GDM1 (cell line): ENCODE results near the gene SLF2.
"Not testable (repeated sequence)": the region's sequence is repeated elsewhere in the genome, so short reads cannot be mapped to it uniquely, and the experiment has no call there.

Experiments
- DNase-seq: peaks from one replicate; lab custom pipeline; 2025; lab: John Stamatoyannopoulos, UW

Gene SLF2

DNA sequence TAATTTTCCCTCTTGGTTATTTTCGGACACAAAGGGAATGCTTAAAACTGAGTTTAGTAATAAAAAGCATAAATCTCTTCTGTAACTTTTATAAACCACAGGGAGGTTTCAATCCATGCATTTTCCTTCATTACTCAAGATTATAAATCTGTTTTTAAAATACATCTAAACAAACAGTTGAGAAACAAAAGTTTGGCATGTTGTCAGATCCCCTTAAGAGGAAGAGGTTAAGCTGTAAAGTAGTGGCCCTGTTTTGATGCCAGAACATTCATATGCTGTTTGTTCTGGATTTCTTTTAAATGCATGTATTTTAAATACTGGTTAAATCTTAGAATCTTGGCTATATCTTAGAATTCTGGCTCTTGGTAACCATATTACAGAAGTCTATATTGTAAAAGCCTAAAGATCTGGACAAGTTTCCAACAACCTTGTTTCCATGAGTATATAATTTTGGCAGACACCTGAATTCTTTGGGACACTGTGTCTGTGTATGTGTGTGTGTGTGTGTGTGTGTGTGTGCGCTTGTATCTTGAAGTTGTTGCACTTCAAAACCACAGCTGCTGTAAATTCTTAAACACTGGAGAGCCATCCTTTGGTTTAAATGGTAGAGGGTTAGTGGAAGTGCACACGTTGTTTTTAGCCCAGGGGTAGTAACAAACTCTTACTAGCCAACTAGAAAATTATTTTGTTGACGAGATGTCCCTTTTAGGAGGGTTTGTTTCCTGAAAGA, 49.8 kb downstream of the SLF2 start:
- DNase-seq: no peak

DNA sequence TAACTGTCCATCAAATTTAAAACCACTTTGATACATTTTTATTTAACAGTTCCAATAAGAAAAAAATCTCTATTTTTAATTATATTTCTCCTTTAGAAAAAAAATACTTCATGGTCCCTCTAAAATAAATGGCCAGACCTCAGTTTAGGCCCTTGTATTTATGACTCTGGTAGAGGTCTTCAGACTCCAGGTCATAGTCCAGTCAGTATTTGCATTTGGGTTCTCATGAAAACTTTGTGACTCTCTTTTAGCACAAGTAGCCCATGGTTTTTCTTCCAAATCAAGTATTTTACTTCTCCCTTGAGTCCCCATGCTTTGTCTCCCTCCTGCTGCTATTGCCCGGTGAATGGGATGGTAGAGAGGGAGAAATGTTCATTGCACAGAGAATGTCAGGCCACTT, 51.1 kb downstream of the SLF2 start:
- DNase-seq: no peak

DNA sequence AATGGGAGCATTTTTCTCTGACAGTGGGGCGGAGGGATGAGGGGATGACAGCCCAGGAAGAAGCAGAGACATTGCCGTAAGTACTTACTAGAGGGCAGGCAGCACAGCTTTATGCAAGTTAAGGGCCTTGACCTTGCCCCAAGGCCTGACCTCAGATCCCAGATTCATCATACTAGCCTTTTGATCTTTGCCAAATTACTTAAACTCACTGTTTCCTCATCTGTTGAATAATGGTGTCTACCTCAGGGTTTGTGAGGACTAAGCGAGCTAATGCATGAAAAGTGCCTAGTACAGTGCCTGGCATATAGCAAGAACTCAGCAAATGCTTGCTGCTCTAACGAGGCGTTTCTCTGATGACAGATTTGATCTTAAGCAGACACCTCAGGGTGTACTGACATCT, 53.1 kb downstream of the SLF2 start:
- no peak for DNase-seq

DNA sequence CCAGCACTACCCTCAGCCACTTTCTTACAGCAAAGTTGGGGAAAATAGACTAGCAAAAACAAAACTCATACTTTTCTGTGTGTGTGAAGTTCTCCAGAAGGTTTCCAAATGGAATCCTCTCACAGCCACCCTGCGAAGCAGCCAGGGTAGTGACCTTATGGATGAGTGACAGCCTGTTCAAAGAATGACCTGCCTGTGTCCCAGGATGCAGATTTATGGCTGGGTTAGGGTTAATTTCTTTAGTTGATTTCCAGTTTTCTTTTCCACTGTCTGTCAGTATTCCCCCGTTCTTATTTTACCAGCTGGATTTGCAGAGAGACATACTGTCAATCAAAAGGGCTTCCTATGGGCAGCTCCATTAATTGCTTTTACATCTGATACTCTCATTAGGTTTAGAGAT, 54.1 kb downstream of the SLF2 start:
- DNase-seq: no peak

DNA sequence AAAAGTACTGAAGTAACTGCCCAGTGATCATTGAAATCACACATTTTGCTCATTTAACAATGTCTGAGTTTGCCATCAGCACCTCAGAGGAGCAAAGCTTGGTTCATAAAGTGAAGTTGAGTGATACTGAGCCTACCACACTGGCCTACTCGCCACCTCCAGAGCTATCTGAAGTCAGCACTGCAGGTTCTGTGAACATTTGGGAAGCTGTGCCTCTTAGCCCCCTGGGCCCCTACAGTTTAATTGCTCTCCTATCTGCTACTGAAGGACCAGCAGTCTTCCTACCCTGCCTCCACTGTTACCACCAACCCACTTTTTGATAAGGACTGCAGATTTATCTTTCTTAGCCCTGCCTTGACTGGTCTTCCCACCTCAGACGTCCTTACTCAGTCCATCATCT, 54.6 kb downstream of the SLF2 start:
- no peak for DNase-seq

DNA sequence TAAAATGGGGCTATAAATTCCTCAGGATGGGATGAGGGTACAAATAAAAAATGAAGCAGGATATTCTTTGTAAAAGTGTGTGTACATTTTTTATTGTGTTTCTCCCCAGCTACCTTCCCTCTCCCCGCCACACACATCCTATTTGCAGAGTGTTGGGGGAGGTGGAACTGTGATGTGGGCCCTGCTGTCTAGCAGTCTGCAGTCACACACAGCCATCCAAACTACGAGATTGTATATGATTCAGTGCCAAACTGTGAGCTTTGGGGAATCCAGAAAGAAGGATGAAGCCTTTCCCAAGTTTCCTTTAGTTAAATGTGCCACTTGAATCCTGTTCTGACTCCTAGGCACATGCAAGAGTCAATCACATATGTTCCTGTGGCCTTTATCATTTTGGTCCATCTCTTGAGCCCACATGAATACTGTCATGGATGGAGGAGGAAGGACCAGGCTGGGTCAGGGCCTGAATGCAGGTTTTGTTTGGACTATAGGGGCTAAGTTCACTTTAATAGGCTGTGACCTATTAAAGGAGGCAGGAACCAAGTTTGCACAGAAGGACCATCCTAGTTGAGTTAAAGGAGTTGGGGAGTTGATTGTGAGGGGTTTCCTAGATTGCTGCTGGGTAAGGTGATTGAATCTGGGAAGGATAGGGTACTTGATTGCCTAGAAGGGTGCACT, 55.4 kb downstream of the SLF2 start:
- no peak for DNase-seq

DNA sequence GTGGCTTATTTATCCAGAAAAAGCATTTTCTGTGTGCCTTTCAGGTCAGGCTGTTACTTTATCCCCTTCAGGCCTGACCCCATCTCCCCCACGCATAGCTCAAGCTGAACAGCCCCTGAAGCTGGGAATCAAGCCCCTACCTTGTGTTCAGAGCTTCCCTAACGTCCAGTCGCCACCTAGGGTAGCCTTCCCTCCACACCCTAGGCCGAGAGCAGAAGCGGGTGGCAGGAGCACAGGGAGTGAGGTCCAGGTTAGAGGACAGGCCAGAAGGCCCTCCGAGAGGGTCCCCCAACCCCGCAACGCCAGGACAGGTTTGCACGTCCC, 56.1 kb downstream of the SLF2 start:
- DNase-seq: no peak

DNA sequence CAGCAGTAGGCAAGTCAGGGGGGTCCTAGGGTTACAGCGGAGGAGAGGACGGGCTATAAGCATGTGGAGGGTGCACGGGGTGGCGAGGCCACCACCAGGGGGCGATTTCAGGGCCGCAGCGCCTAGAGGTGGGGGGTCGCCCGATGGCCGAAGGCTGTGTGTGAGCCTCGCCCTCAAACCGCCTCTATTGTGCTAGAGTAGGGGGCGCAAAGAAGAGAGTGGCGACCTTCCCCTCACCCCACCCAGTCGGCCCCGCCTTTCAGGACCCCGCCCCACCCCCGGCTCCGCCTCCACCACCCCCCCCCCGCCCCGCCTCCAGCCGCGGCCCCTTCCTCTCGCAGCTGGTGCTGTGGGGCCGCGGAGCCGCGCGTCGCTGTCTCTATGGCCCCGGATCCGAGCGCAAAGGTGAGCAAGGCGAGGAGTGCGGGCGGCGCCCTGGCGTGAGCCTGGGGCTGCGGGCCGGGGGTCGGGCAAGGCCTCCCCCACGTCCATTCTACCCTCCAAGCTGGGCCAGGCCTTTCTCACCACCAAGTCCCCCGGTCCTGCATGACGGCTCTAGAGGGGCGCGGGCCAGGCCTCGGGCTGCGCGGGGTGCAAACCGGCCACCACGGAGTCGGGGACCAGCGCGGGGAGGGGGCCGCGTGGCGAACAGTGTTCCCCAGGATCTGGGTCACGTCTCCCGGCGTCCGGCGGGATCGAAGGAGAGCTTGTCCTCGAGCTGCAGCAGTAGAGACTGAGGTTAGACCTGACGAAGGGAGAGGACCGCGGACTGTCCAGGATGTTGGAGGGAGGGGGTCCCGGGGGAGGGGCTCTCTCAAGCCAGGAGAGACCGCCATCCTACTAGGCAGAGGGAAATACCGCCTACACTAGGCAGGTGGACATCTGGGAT, 56.7 kb downstream of the SLF2 start, which contains the start of gene SEMA4G:
Gene SEMA4G, plus strand, starts transcription at position 318 of the 889 bp plus-strand sequence. CDS start 3,409 bp downstream, outside the sequence.
- DNase-seq: no peak

DNA sequence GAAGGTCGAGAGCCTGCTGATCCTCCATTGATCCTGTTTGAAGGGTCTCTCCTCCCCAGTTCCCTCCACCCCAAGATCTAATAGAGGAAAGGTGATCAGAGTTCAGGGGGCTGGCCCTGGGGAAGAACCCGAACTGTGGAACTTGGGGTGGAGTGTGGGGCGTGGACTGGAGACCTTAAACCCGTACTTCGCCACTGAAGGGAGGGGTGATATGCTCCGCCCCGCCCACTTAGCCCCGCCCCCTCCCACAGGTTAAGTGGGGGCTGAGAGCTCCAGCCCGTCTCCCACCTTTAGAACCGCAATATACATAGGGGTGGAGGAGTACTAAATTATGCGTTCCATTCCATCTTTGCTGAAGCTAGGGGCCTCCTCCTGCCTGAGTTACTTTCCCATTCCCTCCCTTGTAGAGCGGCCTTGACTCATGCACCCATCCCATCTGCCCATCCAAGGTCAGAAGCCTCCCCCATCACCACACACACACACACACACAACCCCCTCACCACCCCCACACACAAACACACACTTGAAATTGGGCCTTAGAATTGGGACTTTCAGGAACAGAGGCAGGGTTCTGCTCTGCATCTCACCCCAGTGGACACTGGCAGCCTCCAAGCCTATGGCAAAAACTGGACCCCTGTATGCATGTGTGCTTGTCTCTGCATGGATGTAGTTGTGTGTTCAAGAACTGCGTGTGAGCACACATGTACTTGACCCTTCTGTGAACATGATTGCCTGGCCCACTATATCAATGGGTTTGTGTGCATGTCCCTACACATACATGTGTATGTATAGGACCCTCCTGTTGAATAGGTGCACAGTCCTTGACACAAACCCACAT, 57.5 kb downstream of the SLF2 start:
- no peak for DNase-seq

DNA sequence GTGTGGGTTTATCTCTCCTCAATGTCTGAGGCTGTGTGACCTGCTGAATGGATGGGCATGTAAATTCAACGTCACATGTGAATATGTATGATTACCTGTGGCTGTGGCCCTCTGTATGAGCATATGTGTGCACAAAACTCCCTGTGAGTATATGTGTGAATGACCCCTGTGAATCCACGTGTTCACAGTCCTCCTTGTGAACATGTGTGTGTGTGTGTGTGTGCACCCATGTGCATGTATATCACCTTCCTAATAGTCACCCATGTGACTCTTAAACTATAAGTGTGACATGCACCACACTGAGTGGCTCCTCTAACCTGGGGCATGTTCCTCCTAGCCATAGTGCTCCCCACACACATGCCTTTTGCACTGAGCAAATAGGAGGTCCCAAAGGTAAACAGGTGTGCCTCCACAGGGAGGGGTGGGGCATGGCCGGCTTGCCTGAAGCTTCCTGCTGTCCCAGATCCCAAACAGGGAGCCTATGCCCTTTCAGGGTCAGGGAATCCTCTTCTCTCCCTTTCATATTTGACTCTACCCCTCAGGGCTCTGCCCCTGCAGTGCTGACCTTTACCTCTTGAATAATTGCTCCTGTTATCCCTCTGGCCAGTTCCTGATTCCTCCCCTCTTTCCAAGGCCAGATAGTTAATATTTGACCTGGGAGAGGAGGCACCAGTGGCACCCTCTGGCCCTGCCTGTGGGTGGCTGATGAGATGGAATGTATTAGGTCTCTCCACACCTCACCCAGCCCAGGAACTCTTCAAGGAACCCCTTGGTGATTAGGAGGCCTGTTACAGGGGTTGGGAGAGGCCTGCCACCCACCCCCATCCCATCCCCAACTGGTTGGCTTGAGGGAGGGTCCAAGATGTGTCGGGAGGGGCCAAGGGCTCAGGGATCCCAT, 58.4 kb downstream of the SLF2 start:
- DNase-seq: no peak

DNA sequence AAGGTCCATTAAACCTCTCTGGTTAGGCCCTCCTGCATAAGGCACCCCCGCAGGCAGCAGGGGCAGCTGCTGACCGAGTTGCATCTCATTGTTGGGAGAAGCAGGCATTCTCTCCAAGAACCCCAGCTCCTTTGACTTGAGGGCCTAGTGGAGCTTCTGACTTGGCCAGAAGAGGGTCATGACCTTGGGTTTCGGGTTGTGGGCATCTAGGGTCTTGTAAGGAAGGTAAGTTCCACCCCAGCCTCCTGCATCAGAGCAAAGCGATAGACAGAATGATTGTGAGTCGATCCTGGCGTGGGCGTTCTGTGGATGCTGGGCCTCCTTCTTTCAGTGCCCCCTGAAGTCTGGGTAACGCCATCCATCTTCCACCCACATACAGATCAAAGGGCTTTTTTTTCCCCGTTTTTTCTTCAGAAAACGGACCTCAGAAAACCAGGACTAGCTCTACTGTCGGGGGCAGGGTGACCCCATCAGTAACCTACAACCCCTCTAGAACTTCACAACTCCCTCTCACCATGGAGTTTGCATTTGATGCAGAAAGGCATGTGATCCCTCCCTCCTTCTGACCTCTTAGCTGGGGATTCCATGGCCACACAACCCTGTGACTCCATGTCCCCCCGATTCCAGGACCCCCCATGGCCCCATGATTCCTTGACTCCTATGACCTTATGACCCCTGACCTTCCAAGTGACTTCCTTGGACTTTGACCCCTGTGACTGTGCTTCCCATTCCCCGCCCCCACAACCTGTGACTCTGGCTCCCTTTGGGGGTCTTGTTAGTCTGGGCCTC, 59.5 kb downstream of the SLF2 start:
- DNase-seq: no peak

DNA sequence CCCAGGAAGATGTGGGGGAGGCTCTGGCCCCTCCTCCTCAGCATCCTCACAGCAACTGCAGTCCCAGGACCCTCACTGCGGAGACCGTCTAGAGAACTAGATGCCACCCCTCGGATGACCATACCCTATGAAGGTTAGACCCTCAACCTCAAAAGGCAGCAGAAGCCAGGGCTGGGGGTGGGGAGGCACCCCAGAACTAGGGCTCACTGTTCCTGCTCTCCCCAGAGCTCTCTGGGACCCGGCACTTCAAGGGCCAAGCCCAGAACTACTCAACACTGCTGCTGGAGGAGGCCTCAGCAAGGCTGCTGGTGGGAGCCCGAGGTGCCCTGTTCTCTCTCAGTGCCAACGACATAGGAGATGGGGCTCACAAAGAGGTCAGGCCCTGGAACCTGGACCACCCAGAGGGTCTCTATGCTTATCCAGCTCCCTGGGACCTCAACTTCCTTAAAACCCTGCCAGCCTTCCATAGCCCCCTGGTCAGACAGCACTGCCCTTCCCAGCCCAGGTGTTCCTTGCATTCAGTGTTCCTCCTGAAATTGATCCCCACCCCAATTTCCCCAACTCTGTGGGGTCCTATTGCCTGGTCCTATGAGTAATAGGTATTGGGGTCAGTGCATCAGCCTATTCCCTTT, 60.3 kb downstream of the SLF2 start:
- DNase-seq: no peak

DNA sequence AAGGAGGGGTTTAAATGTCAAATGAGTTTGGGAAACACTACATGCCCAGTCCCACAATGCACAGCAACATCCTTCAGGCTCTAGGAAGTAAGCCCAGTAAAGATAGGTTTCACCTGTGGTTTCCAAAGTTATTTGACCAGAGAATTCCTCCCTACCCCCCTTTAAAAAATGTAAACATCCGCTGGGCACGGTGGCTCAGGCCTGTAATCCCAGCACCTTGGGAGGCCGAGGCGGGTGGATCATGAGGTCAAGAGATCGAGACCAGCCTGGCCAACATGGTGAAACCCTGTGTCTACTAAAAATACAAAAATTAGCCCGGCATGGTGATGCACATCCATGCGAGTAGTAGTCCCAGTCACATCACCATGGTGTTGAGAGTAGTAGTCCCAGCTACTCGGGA, 62.6 kb downstream of the SLF2 start:
- DNase-seq: not testable (repeated sequence)

DNA sequence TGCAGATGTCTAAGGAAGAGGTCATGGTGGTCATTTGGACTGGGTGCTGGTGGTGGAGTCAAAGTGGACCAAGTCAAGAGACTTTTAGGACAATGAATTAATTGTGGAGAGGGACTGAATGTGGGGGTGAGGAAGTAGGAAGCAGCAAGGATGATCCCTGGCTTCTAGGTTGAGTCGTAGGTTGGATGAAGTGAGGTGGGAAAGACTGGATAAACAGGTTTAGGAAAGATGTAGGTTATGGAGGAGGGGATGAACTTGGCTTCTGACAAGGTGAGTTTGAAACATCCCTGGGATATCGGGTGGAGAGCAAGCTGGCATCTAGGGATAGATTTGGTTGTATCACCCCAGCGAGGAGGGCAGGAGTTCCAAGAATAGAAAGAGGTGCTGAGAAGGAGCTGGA, 64.1 kb downstream of the SLF2 start:
- no peak for DNase-seq

DNA sequence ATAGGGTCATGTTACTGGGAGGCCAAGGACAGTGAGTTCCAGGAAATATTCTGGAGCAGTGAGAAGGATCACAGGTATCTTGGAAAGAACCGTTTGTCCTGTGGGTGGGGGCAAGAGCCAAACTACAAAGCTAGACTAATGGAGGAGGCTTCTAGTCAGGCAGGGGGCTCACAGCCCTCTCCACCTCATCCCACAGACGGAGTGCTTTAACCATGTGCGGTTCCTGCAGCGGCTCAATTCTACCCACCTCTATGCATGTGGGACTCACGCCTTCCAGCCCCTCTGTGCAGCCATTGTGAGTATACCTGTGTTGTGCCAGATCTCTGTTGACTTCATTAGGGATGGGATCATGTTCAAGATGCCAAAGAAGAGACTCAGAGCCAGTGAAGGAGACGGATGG, 64.7 kb downstream of the SLF2 start:
- DNase-seq: no peak

DNA sequence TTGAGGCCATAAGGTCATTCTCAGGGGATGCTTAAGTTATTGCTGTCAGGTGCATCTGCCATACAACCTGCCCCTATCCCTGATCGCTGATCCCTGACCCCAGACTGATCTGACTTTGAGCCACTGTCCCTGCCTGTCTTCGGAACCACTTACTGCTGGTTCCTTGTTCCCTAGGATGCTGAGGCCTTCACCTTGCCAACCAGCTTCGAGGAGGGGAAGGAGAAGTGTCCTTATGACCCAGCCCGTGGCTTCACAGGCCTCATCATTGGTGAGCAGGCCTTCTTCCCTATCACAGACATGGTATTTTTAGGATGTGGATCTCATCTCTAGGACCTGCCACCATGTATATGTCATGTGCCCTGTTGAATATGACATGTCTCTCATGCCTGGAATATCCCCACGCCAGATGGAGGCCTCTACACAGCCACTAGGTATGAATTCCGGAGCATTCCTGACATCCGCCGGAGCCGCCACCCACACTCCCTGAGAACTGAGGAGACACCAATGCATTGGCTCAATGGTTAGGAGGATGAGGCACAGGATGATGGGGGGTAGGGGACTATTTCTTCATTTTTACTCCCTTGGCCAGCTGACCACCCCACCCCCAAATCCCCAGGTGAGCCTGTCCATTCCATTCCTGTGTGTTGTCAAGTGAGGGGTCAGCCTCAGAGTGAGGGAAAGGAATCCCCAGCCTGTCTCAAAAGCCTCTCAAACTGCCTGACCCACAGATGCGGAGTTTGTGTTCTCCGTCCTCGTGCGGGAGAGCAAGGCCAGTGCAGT, 65.5 kb downstream of the SLF2 start:
- no peak for DNase-seq

DNA sequence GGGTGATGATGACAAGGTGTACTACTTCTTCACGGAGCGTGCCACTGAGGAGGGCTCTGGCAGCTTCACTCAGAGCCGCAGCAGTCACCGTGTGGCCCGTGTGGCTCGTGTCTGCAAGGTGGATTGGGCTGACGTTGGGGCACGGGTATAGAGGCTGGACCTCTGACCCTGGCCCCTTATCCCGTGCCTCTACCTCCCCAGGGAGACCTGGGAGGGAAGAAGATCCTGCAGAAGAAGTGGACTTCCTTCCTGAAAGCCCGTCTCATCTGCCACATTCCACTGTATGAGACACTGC, 66.1 kb downstream of the SLF2 start:
- no peak for DNase-seq

DNA sequence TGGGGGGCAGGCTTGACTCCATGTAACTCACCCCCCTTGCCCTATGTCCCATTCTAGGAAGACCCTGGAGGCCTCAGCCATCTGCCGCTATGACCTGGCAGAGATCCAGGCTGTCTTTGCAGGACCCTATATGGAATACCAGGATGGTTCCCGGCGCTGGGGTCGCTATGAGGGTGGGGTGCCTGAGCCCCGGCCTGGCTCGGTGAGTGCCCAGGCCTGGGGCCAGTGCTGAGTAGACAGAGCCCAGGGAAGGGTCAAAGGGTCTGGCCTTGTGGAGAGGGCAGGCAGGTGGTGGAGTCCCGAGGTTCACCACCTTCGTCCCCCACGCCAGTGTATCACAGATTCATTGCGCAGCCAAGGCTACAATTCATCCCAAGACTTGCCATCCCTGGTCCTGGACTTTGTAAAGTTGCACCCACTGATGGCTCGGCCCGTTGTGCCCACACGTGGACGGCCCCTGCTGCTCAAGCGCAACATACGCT, 67.1 kb downstream of the SLF2 start:
- DNase-seq: no peak

DNA sequence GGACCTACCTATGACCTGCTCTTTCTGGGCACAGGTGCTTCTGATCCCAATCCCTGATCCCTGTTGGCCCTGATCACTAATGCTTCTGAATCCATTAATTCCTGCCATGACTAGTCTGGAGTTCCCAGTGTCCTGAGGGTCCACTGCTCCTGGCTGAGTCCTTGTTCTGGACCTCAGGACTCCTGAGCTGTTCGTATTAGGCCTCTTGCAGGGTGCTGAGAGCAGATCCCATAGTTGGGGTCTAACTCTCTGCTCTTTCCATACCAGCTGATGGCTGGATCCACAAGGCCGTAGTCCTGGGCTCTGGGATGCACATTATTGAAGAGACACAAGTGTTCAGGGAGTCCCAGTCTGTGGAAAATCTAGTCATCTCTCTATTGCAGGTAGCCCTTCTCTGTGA, 67.5 kb downstream of the SLF2 start:
- no peak for DNase-seq
